Measurements from ENCODE around the gene PREPL.

- TF ChIP-seq CTCF (IDR thresholded peaks at IDR 0.05) (no peak), POLR2A (IDR thresholded peaks at IDR 0.05) (no peak)
These were observed 36.3 kb upstream of the PREPL start for GRCh38 chr2:44397447-44398175.

Data from lower leg skin (tissue), 3 donors.